ENCODE measurements around the gene CDC25B.

DNA sequence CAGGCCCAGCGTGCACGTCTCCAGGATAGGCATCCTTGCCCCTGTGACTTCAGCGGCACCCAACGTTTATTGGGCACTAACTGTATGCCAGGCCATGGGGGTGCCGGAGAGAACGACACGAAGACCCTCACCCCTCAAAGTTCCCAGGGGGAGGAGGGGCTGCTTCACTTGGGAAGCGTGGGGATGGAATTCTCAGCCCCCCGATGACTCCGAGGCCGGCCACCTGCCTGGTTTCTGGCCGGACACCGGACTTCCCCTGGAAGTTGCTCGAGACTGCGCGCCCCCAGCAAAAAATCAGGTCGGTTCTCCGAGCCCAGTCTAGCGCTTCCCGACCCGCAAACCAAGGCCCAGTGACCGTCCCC lies 50.2 kb downstream of the CDC25B start:
- TF ChIP-seq ZNF565 (CRISPR knock-in tag; conservative IDR thresholded peaks at IDR 0.05; ENCODE audit: low read depth), result no peak
- no peak for TF ChIP-seq PPARA (CRISPR knock-in tag; IDR thresholded peaks at IDR 0.05; ENCODE audit: borderline replicate concordance)
